B cell (primary cell): Measurements from ENCODE around the gene JPH2. TPM values are rescaled to one million over a fixed set of nuclear protein-coding genes. Genes with fewer than 3 reads are reported as not detected.

Experiments used
- ATAC-seq: fragments of 200-7000 bp; cut with Tn5 transposase; one replicate; pipeline ENCODE4 v1.10.0; 2021; ENCODE audit warnings: low read depth, mild to moderate bottlenecking, moderate number of reproducible peaks, moderate library complexity
- CTCF ChIA-PET: fragments of 350-600 bp; sonication (Branson Sonifier 250); formaldehyde crosslinking; loops from one replicate; lab custom pipeline; 2021; ENCODE audit warnings: antibody characterized with exemption, inconsistent platforms; lab: Charles Lee
- POLR2A ChIA-PET: fragments of 350-600 bp; sonication (Branson Sonifier 250); formaldehyde crosslinking; loops from one replicate; lab custom pipeline; 2021; ENCODE audit warnings: antibody characterized with exemption; lab: Charles Lee
- DNase-seq: peaks from one replicate; pipeline ENCODE4 v3.0.0; 2013
- H2AFZ ChIP-seq: 2 replicates; pipeline ENCODE4 v1.6.1; 2012; ENCODE audit warnings: mild to moderate bottlenecking, low read depth, low read length; ENCODE audit not compliant: insufficient read depth, poor library complexity, severe bottlenecking
- H3K27ac ChIP-seq, 2 donors: 1 replicate in 1 of 2; 2 replicates in 1 of 2; pipeline ENCODE4 v1.5.1; 2012 to 2013; ENCODE audit warnings: low read length in 2 of 2, mild to moderate bottlenecking in 2 of 2, moderate library complexity in 1 of 2
- H3K27me3 ChIP-seq, 4 experiments: fragments of 200-600 bp in 1 of 4; sonication (generic) in 1 of 4; replicated peaks in 1 of 4; 1 replicate in 2 of 4; 2 replicates in 2 of 4; pipeline versions ENCODE4 v1.6.1 to v1.7.0; 2013 to 2016; ENCODE audit warnings: low read length in 3 of 4, mild to moderate bottlenecking in 2 of 4, mixed read lengths in 1 of 4, moderate library complexity in 1 of 4; ENCODE audit not compliant: insufficient read depth in 4 of 4, control insufficient read depth in 3 of 4; ENCODE audit errors: control extremely low read depth in 1 of 4
- H3K36me3 ChIP-seq, 2 experiments: replicated peaks in 1 of 2; 1 replicate in 1 of 2; 2 replicates in 1 of 2; pipeline versions ENCODE4 v1.6.1 to v1.7.1; 2013; ENCODE audit warnings: low read length in 1 of 2; ENCODE audit not compliant: insufficient read depth in 2 of 2, control insufficient read depth in 1 of 2; ENCODE audit errors: control extremely low read depth in 1 of 2, extremely low read depth in 1 of 2
- H3K4me1 ChIP-seq, 2 donors: fragments of 200-600 bp in 1 of 2; sonication (generic) in 1 of 2; 1 replicate in 1 of 2; 2 replicates in 1 of 2; pipeline versions ENCODE4 v1.5.1 to v1.6.1; 2013 to 2017; ENCODE audit warnings: low read length in 2 of 2; ENCODE audit not compliant: control insufficient read depth in 2 of 2, insufficient read depth in 2 of 2
- H3K4me2 ChIP-seq: replicated peaks from 2 replicates; pipeline ENCODE3; 2012; ENCODE audit warnings: mild to moderate bottlenecking, low read depth, low read length; ENCODE audit not compliant: poor library complexity, severe bottlenecking
- H3K4me3 ChIP-seq, 5 experiments: fragments of 200-600 bp in 1 of 5; sonication (generic) in 1 of 5; 1 replicate in 3 of 5; 2 replicates in 2 of 5; pipeline versions ENCODE4 v1.5.1 to v1.7.0; 2011 to 2016; ENCODE audit warnings: low read length in 4 of 5, mild to moderate bottlenecking in 4 of 5, low read depth in 2 of 5, control low read depth in 1 of 5, moderate library complexity in 1 of 5; ENCODE audit not compliant: insufficient read depth in 1 of 5; ENCODE audit errors: control extremely low read depth in 1 of 5, extremely low read depth in 1 of 5
- H3K79me2 ChIP-seq: fragments of 200-600 bp; sonication (generic); one replicate; pipeline ENCODE4 v1.6.0; 2016; ENCODE audit warnings: low read length; ENCODE audit not compliant: control insufficient read depth, insufficient read depth
- H3K9ac ChIP-seq: fragments of 200-600 bp; sonication (generic); 2 replicates; pipeline ENCODE4 v1.6.1; 2017; ENCODE audit warnings: mild to moderate bottlenecking, low read length, moderate library complexity
- H3K9me3 ChIP-seq, 3 donors: one replicate each; pipeline versions ENCODE4 v1.6.1 to v1.7.1; 2013; ENCODE audit warnings: low read length in 2 of 3; ENCODE audit not compliant: control insufficient read depth in 2 of 3, insufficient read depth in 1 of 3; ENCODE audit errors: control extremely low read depth in 1 of 3
- H4K20me1 ChIP-seq: 2 replicates; pipeline ENCODE4 v1.6.0; 2012; ENCODE audit warnings: mild to moderate bottlenecking, low read length; ENCODE audit not compliant: insufficient read depth, control insufficient read depth, poor library complexity, severe bottlenecking
- H3K27ac Mint-ChIP-seq: one replicate; pipeline ENCODE4 v1.8.0; 2021; ENCODE audit warnings: mixed read lengths
- H3K27me3 Mint-ChIP-seq: one replicate; pipeline ENCODE4 v1.8.0; 2021; ENCODE audit warnings: mixed read lengths
- H3K4me1 Mint-ChIP-seq: one replicate; pipeline ENCODE4 v1.8.0; 2021; ENCODE audit warnings: mixed read lengths
- H3K4me3 Mint-ChIP-seq: one replicate; pipeline ENCODE4 v1.8.0; 2021; ENCODE audit warnings: mixed read lengths
- H3K9me3 Mint-ChIP-seq: one replicate; pipeline ENCODE4 v1.8.0; 2022; ENCODE audit warnings: mixed read lengths; ENCODE audit not compliant: insufficient read depth
- CTCF ChIP-seq: fragments of 200-600 bp; IDR thresholded peaks from one replicate; pipeline ENCODE4 v1.8.0; 2022; ENCODE audit warnings: antibody characterized with exemption, mild to moderate bottlenecking
- EZH2 ChIP-seq: IDR thresholded peaks from 2 replicates; pipeline ENCODE4 v1.6.1; 2012; ENCODE audit warnings: borderline replicate concordance, low read depth, mild to moderate bottlenecking, moderate library complexity, low read length; ENCODE audit not compliant: insufficient read depth, poor library complexity, severe bottlenecking
- WGBS: methylation state at CpG from one replicate; pipeline ENCODE4 v1.1.5; 2013; ENCODE audit warnings: missing lambda C conversion rate; ENCODE audit not compliant: insufficient coverage; 5-methylcytosine and 5-hydroxymethylcytosine counted together
- intact Hi-C: fragments of 100-400 bp; cut with micrococcal nuclease; formaldehyde crosslinking; loops from one replicate; pipeline ENCODE4 v1.10.0; 2022
- polyA plus RNA-seq: library from polyadenylated mRNA; depleted of rRNA; stranded (reverse); fragments of >200 nt; gene quantifications from 2 replicates; pipeline ENCODE4 v1.2.3, GENCODE V29; 2012
- total RNA-seq, 2 donors: library from RNA; stranded (reverse); fragments of 120-200 nt in 1 of 2; gene quantifications; 1 replicate in 1 of 2; 2 replicates in 1 of 2; pipeline versions ENCODE4 v1.2.3 to v1.2.4, GENCODE V29; 2013 to 2022

JPH2 gene
- total and polyA plus RNA-seq, 2 donors (not counting 1 experiment from before 2014, with no cell fraction given), result 0.10 TPM; not detected in 1

DNA sequence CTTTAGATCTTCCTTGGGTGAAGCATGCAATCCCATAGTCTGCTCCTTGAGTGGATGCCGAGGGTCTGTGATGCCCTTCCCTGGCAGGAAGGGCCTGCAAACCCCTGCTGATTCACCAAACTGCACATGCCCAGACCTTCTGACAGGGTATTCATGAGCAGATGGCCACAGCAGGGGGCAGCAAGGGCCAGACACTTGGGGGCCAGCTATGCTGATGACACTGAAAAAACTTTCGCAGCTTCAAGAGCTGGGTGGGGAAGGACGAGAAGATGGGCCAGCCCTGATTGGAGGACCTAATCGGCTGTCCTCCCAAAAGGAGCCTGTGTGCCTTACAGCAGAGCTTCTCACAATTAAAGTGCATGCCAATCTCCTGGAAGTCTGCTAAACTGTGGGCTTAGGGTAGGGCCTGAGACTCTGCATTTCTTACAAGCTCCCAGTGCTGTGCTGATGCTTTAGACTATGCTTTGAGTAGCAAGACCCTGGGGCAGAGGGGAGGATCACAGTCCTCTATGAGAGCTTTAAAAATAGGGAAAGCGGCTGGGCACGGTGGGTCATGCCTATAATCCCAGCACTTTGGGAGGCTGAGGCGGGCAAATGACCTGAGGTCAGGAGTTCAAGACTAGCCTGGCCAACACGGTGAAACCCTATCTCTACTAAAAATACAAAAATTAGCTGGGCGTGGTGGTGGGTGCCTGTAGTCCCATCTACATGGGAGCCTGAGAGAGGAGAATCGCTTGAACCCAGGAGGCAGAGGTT, 44.9 kb upstream of the JPH2 start:
- Histone ChIP-seq H3K27me3 (no peaks in the 10 kb centered on the region), H3K4me1 (no peaks in the 10 kb centered on the region), H2AFZ (no peak overlapping the region), H4K20me1 (no peaks in the 10 kb centered on the region), H3K4me3 (no peak overlapping the region), H3K36me3 (no peaks in the 10 kb centered on the region), H3K4me2 (no peak overlapping the region), H3K27ac (no peak overlapping the region), H3K79me2 (no peaks in the 10 kb centered on the region), H3K9ac (no peak overlapping the region), H3K9me3 (no peaks in the 10 kb centered on the region)
- TF ChIP-seq CTCF (no peak), EZH2 (no peak)
- H3K4me1 Mint-ChIP-seq, result no peaks in the 10 kb centered on the region
- ChIA-PET CTCF (interaction anchor here (3.1 kb wide), 1 partner anchor 14 kb away, joined by 10 read pairs; no protein-coding TSS in a partner anchor), POLR2A (no interaction called here)
- intact Hi-C loops, result no loop called here
- ATAC-seq (no peak), DNase-seq (no peak)
- H3K4me3 Mint-ChIP-seq, result no peak overlapping the region
- WGBS, result 80% methylated on average over 6 of the region's 10 CpGs
- H3K27ac Mint-ChIP-seq, result no peak overlapping the region
- H3K9me3 Mint-ChIP-seq, result no peaks in the 10 kb centered on the region
- peaks cover 3% of the 10 kb centered on the region for H3K27me3 Mint-ChIP-seq

GRCh38 chr20:44231193-44231592, 44.2 kb upstream of the JPH2 start:
- Histone ChIP-seq H3K27me3 (no peaks in the 10 kb centered on the region), H3K4me3 (no peak overlapping the region), H2AFZ (no peak overlapping the region), H3K4me2 (no peak overlapping the region), H3K27ac (no peak overlapping the region), H3K9ac (no peak overlapping the region), H3K9me3 (no peaks in the 10 kb centered on the region), H3K4me1 (no peaks in the 10 kb centered on the region), H3K36me3 (no peaks in the 10 kb centered on the region), H3K79me2 (no peaks in the 10 kb centered on the region), H4K20me1 (no peaks in the 10 kb centered on the region)
- H3K4me3 Mint-ChIP-seq, result no peak overlapping the region
- WGBS, result 77% methylated on average over 7 of the region's 7 CpGs
- CTCF ChIA-PET, result no interaction called here
- H3K27me3 Mint-ChIP-seq, result peaks cover 3% of the 10 kb centered on the region
- intact Hi-C loops, result no loop called here
- no peak overlapping the region for H3K27ac Mint-ChIP-seq
- ATAC-seq, result no peak
- DNase-seq, result no peak
- TF ChIP-seq EZH2 (no peak), CTCF (no peak)
- POLR2A ChIA-PET, result no interaction called here
- no peaks in the 10 kb centered on the region for H3K4me1 Mint-ChIP-seq
- no peaks in the 10 kb centered on the region for H3K9me3 Mint-ChIP-seq
